GM19239 (cell line): ENCODE results near the gene CPEB1.
"Not testable (repeated sequence)": the region's sequence is repeated elsewhere in the genome, so short reads cannot be mapped to it uniquely, and the experiment has no call there.

Experiments used
- DNase-seq: peaks from one replicate; pipeline ENCODE4 v3.0.0; 2011; ENCODE audit warnings: low spot score; ENCODE audit not compliant: insufficient read length
- FAIRE-seq: peaks from 2 replicates; lab custom pipeline; 2011; peaks lifted over from hg19 to GRCh38; lab: Jason Lieb, UNC

The CPEB1 gene

GRCh38 chr15:82650046-82650670 is 3.0 kb upstream of the CPEB1 start:
- DNase-seq = no peak

GRCh38 chr15:82649226-82649999 is 2.2 kb upstream of the CPEB1 start:
- FAIRE-seq (no peak), DNase-seq (no peak)

More at GRCh38 chr15:82650046-82650670, 3.0 kb upstream of the CPEB1 start:
- FAIRE-seq = no peak

GRCh38 chr15:82648257-82649103 is 1.3 kb upstream of the CPEB1 start:
- FAIRE-seq (no peak), DNase-seq (no peak)

GRCh38 chr15:82647835-82648256 is 683 bp upstream of the CPEB1 start:
- no peak for DNase-seq
- FAIRE-seq = no peak

GRCh38 chr15:82646250-82647044 is 716 bp downstream of the CPEB1 start:
- FAIRE-seq = no peak

GRCh38 chr15:82644967-82645852 is 2.0 kb downstream of the CPEB1 start:
- not testable (repeated sequence) for FAIRE-seq, DNase-seq

More at GRCh38 chr15:82646250-82647044, 716 bp downstream of the CPEB1 start:
- DNase-seq = no peak

- DNase-seq (no peak), FAIRE-seq (no peak)
These were observed 3.2 kb downstream of the CPEB1 start for GRCh38 chr15:82643992-82644391.

- no peak for DNase-seq
- no peak for FAIRE-seq
These were observed 4.5 kb downstream of the CPEB1 start for GRCh38 chr15:82642656-82643055.

GRCh38 chr15:82641129-82641798 is 5.9 kb downstream of the CPEB1 start:
- no peak for FAIRE-seq
- no peak for DNase-seq

GRCh38 chr15:82640672-82641071 is 6.5 kb downstream of the CPEB1 start:
- FAIRE-seq (no peak), DNase-seq (no peak)

GRCh38 chr15:82635798-82636197 is 11.4 kb downstream of the CPEB1 start:
- no peak for FAIRE-seq
- DNase-seq = no peak

GRCh38 chr15:82630033-82630432 is 17.1 kb downstream of the CPEB1 start:
- DNase-seq (no peak), FAIRE-seq (no peak)

- no peak for FAIRE-seq
- no peak for DNase-seq
These were observed 22.0 kb downstream of the CPEB1 start for GRCh38 chr15:82625136-82625535.

- FAIRE-seq (no peak), DNase-seq (no peak)
These were observed 22.7 kb downstream of the CPEB1 start for GRCh38 chr15:82624438-82624837.

GRCh38 chr15:82624008-82624407 is 23.2 kb downstream of the CPEB1 start:
- no peak for DNase-seq
- no peak for FAIRE-seq

GRCh38 chr15:82621970-82622369 is 25.2 kb downstream of the CPEB1 start:
- FAIRE-seq = no peak
- no peak for DNase-seq

- FAIRE-seq (no peak), DNase-seq (no peak)
These were observed 33.4 kb downstream of the CPEB1 start for GRCh38 chr15:82613747-82614146.

GRCh38 chr15:82611348-82611747 is 35.8 kb downstream of the CPEB1 start:
- DNase-seq = no peak
- no peak for FAIRE-seq

- DNase-seq = no peak
- FAIRE-seq = no peak
These were observed 45.0 kb downstream of the CPEB1 start for GRCh38 chr15:82602195-82602594.
